NT2/D1 (cell line): ENCODE measurements around the gene STK11.

Source experiments
- YY1 ChIP-seq: IDR thresholded peaks from 2 replicates; pipeline ENCODE4 v1.6.1; 2011; ENCODE audit not compliant: insufficient read length, insufficient read depth
- ZNF274 ChIP-seq: IDR thresholded peaks from 2 replicates; pipeline ENCODE4 v1.6.1; 2011; ENCODE audit warnings: mild to moderate bottlenecking, low read depth, low read length

DNA sequence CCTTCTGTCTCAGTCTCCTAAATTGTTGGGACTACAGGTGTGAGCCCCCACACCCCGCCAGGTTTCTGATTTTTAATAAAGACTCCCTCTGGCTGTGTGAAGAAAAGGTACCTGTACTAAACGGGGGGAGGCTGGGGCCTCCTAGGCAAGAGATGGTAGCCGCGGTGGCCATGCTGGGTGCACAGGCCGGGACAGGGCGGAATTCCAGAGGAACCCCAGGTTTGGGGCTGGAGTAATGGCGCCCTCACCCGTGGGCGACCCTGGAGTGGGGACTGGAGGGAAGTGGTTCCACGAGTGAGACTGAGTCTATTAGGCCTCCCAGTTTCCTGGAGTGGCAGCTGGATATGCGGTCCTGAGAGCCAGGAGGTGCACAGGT, 33.8 kb downstream of the STK11 start:
- TF ChIP-seq YY1 = no peak
- TF ChIP-seq ZNF274 = no peak
